Measurements from ENCODE around the gene EXOSC2. TPM values are rescaled to one million over a fixed set of nuclear protein-coding genes. Genes with fewer than 3 reads are reported as not detected.

EXOSC2 gene
- total and polyA plus RNA-seq, 2 of the 13 experiments (the other 11 are each of a cell fraction or from before 2014, with no cell fraction given), result 27.5 to 63.8 TPM

DNA sequence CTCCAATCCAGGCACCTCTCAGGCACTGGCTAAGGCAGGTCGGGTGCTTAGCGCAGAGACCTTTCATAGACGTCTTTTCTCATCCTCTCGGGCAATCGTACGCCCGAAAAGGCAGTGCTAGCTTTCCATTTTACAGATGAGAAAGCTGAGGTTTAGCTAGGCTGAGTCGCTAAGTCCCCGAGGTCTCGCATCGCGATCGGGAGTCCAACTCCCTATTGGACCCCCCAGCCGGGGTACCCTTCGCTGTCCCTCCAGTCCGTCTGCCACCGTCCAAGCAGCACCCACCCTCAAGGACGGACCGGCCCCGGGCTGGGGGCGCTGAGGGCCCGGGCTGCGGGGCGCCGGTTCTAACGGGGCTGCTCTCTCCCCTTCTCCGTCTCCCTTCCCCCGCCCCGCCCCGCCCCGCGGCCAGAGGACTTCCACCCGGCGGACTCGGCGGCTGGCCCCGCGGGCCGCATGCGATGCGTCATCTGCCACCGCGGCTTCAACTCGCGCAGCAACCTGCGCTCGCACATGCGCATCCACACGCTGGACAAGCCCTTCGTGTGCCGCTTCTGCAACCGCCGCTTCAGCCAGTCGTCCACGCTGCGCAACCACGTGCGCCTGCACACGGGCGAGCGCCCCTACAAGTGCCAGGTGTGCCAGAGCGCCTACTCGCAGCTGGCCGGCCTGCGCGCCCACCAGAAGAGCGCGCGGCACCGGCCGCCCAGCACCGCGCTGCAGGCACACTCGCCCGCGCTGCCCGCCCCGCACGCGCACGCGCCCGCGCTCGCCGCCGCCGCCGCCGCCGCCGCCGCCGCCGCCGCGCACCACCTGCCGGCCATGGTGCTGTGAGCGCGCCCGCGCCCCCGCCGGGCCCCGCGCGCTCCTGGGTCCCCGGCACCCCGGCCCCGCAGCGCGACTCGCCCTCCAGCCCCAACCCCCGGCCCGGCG, 12.5 kb upstream of the EXOSC2 start (continued):
- TF ChIP-seq ZMYM3 (CRISPR knock-in tag; IDR thresholded peaks at IDR 0.05) (peak; percentile 76), MTF2 (CRISPR knock-in tag; IDR thresholded peaks at IDR 0.05; ENCODE audit: borderline replicate concordance) (peak; percentile 85; the same call in 1 of the 2 replicates), ZBTB21 (CRISPR knock-in tag; IDR thresholded peaks at IDR 0.05) (no peak), SIX1 (CRISPR knock-in tag; IDR thresholded peaks at IDR 0.05; ENCODE audit: borderline replicate concordance) (no peak), ZSCAN22 (CRISPR knock-in tag; IDR thresholded peaks at IDR 0.05) (no peak), ZNF232 (CRISPR knock-in tag; IDR thresholded peaks at IDR 0.05; ENCODE audit: borderline replicate concordance) (peak; percentile 88), ZNF230 (CRISPR knock-in tag; IDR thresholded peaks at IDR 0.05) (peak; percentile 61; the same call in 1 of the 2 replicates), DMAP1 (CRISPR knock-in tag; IDR thresholded peaks at IDR 0.05) (peak; percentile 50; the same call in 1 of the 2 replicates), ZNF33B (CRISPR knock-in tag; IDR thresholded peaks at IDR 0.05) (no peak; the same call in 1 of the 2 replicates), FOSL1 (CRISPR knock-in tag; IDR thresholded peaks at IDR 0.05; ENCODE audit: borderline replicate concordance) (peak; percentile 56), ZNF720 (CRISPR knock-in tag; IDR thresholded peaks at IDR 0.05) (no peak), TCF7 (IDR thresholded peaks at IDR 0.05; ENCODE audit: low read depth) (no peak), HNF4G (IDR thresholded peaks at IDR 0.05; ENCODE audit: borderline replicate concordance, low read depth, low read length) (no peak), HNF4G (CRISPR knock-in tag; IDR thresholded peaks at IDR 0.05; ENCODE audit: borderline replicate concordance, low read depth) (no peak), ZNF30 (CRISPR knock-in tag; IDR thresholded peaks at IDR 0.05) (peak; percentile 94), ZNF549 (CRISPR knock-in tag; IDR thresholded peaks at IDR 0.05) (no peak), PRDM4 (CRISPR knock-in tag; IDR thresholded peaks at IDR 0.05; ENCODE audit: borderline replicate concordance) (no peak)
- TF ChIP-seq, protein P1, sequence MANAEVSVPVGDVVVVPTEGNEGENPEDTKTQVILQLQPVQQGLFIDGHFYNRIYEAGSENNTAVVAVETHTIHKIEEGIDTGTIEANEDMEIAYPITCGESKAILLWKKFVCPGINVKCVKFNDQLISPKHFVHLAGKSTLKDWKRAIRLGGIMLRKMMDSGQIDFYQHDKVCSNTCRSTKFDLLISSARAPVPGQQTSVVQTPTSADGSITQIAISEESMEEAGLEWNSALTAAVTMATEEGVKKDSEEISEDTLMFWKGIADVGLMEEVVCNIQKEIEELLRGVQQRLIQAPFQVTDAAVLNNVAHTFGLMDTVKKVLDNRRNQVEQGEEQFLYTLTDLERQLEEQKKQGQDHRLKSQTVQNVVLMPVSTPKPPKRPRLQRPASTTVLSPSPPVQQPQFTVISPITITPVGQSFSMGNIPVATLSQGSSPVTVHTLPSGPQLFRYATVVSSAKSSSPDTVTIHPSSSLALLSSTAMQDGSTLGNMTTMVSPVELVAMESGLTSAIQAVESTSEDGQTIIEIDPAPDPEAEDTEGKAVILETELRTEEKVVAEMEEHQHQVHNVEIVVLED (CRISPR knock-in tag; IDR thresholded peaks at IDR 0.05; ENCODE audit: borderline replicate concordance), result peak; percentile 49; the same call in 1 of the 2 replicates
- TF ChIP-seq, protein P2, sequence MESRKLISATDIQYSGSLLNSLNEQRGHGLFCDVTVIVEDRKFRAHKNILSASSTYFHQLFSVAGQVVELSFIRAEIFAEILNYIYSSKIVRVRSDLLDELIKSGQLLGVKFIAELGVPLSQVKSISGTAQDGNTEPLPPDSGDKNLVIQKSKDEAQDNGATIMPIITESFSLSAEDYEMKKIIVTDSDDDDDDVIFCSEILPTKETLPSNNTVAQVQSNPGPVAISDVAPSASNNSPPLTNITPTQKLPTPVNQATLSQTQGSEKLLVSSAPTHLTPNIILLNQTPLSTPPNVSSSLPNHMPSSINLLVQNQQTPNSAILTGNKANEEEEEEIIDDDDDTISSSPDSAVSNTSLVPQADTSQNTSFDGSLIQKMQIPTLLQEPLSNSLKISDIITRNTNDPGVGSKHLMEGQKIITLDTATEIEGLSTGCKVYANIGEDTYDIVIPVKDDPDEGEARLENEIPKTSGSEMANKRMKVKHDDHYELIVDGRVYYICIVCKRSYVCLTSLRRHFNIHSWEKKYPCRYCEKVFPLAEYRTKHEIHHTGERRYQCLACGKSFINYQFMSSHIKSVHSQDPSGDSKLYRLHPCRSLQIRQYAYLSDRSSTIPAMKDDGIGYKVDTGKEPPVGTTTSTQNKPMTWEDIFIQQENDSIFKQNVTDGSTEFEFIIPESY (CRISPR knock-in tag; IDR thresholded peaks at IDR 0.05), result no peak
- TF ChIP-seq, protein P3, sequence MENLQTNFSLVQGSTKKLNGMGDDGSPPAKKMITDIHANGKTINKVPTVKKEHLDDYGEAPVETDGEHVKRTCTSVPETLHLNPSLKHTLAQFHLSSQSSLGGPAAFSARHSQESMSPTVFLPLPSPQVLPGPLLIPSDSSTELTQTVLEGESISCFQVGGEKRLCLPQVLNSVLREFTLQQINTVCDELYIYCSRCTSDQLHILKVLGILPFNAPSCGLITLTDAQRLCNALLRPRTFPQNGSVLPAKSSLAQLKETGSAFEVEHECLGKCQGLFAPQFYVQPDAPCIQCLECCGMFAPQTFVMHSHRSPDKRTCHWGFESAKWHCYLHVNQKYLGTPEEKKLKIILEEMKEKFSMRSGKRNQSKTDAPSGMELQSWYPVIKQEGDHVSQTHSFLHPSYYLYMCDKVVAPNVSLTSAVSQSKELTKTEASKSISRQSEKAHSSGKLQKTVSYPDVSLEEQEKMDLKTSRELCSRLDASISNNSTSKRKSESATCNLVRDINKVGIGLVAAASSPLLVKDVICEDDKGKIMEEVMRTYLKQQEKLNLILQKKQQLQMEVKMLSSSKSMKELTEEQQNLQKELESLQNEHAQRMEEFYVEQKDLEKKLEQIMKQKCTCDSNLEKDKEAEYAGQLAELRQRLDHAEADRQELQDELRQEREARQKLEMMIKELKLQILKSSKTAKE (CRISPR knock-in tag; IDR thresholded peaks at IDR 0.05; ENCODE audit: borderline replicate concordance), result no peak
